KMS-11 (cell line): Measurements from ENCODE around the gene TAS2R8.

ENCODE experiments used
- H2AFZ ChIP-seq: fragments of 200-600 bp; sonication (generic); 2 replicates; pipeline ENCODE4 v1.6.1; 2016; ENCODE audit warnings: antibody characterized with exemption, mixed run types, low read depth
- H3K27ac ChIP-seq: fragments of 200-600 bp; sonication (generic); 2 replicates; pipeline ENCODE4 v1.6.1; 2016; ENCODE audit warnings: mild to moderate bottlenecking, mixed run types
- H3K27me3 ChIP-seq: fragments of 200-600 bp; sonication (generic); 2 replicates; pipeline ENCODE4 v1.6.1; 2017; ENCODE audit warnings: mild to moderate bottlenecking, low read depth, mixed run types, moderate library complexity; ENCODE audit not compliant: insufficient read depth
- H3K36me3 ChIP-seq: fragments of 200-600 bp; sonication (generic); 2 replicates; pipeline ENCODE4 v1.6.1; 2017; ENCODE audit warnings: mild to moderate bottlenecking, mixed run types; ENCODE audit not compliant: insufficient read depth
- H3K4me1 ChIP-seq: fragments of 200-600 bp; sonication (generic); 2 replicates; pipeline ENCODE4 v1.6.1; 2016; ENCODE audit warnings: mild to moderate bottlenecking, low read depth, mixed run types; ENCODE audit not compliant: poor library complexity, severe bottlenecking
- H3K4me2 ChIP-seq: fragments of 200-600 bp; sonication (generic); 2 replicates; pipeline ENCODE4 v1.7.0; 2016; ENCODE audit warnings: mild to moderate bottlenecking, mixed run types
- H3K4me3 ChIP-seq: fragments of 200-600 bp; sonication (generic); IDR thresholded peaks from 2 replicates; pipeline ENCODE4 v1.6.1; 2017; ENCODE audit warnings: low read depth, low read length, mixed read lengths; ENCODE audit not compliant: insufficient read depth
- H3K79me2 ChIP-seq: fragments of 200-600 bp; sonication (generic); 2 replicates; pipeline ENCODE4 v1.6.1; 2016; ENCODE audit warnings: low read depth, mixed run types; ENCODE audit not compliant: insufficient read depth
- H3K9ac ChIP-seq: fragments of 200-600 bp; sonication (generic); 2 replicates; pipeline ENCODE4 v1.6.1; 2016; ENCODE audit warnings: mild to moderate bottlenecking, mixed run types
- H4K20me1 ChIP-seq: fragments of 200-600 bp; sonication (generic); 2 replicates; pipeline ENCODE4 v1.6.1; 2016; ENCODE audit warnings: mild to moderate bottlenecking, mixed run types; ENCODE audit not compliant: insufficient read depth
- TF ChIP-seq, protein P1 (sequence below): fragments of 200-600 bp; sonication (generic); conservative IDR thresholded peaks from 2 replicates; pipeline ENCODE4 v1.6.1; 2017; ENCODE audit warnings: low read depth, mild to moderate bottlenecking, antibody characterized with exemption, low read length, moderate library complexity, mixed read lengths

The TAS2R8 gene

GRCh38 chr12:10779103-10779502 is 28.0 kb downstream of the TAS2R8 start:
- no peaks in the 10 kb centered on the region for H4K20me1 ChIP-seq
- no peak overlapping the region for H3K27ac ChIP-seq
- no peaks in the 10 kb centered on the region for H3K79me2 ChIP-seq
- TF ChIP-seq, protein P1, sequence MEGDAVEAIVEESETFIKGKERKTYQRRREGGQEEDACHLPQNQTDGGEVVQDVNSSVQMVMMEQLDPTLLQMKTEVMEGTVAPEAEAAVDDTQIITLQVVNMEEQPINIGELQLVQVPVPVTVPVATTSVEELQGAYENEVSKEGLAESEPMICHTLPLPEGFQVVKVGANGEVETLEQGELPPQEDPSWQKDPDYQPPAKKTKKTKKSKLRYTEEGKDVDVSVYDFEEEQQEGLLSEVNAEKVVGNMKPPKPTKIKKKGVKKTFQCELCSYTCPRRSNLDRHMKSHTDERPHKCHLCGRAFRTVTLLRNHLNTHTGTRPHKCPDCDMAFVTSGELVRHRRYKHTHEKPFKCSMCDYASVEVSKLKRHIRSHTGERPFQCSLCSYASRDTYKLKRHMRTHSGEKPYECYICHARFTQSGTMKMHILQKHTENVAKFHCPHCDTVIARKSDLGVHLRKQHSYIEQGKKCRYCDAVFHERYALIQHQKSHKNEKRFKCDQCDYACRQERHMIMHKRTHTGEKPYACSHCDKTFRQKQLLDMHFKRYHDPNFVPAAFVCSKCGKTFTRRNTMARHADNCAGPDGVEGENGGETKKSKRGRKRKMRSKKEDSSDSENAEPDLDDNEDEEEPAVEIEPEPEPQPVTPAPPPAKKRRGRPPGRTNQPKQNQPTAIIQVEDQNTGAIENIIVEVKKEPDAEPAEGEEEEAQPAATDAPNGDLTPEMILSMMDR, result no peak
- H3K9ac ChIP-seq, result no peak overlapping the region
- H3K36me3 ChIP-seq, result no peaks in the 10 kb centered on the region
- no peak overlapping the region for H2AFZ ChIP-seq
- no peaks in the 10 kb centered on the region for H3K4me1 ChIP-seq
- no peaks in the 10 kb centered on the region for H3K27me3 ChIP-seq
- H3K4me3 ChIP-seq, result no peak overlapping the region
- H3K4me2 ChIP-seq, result no peak overlapping the region

GRCh38 chr12:10771132-10771733 is 35.9 kb downstream of the TAS2R8 start:
- no peak overlapping the region for H3K27ac ChIP-seq
- H3K36me3 ChIP-seq, result no peaks in the 10 kb centered on the region
- H4K20me1 ChIP-seq, result no peaks in the 10 kb centered on the region
- H2AFZ ChIP-seq, result no peak overlapping the region
- no peaks in the 10 kb centered on the region for H3K4me1 ChIP-seq
- TF ChIP-seq, protein P1, result peak; percentile 73
- H3K4me3 ChIP-seq, result no peak overlapping the region
- no peaks in the 10 kb centered on the region for H3K27me3 ChIP-seq
- H3K9ac ChIP-seq, result no peak overlapping the region
- H3K79me2 ChIP-seq, result no peaks in the 10 kb centered on the region
- H3K4me2 ChIP-seq, result no peak overlapping the region

- TF ChIP-seq, protein P1, result no peak
- H2AFZ ChIP-seq, result no peak overlapping the region
- no peak overlapping the region for H3K4me2 ChIP-seq
- H3K27ac ChIP-seq, result no peak overlapping the region
- no peak overlapping the region for H3K9ac ChIP-seq
- no peaks in the 10 kb centered on the region for H4K20me1 ChIP-seq
- no peaks in the 10 kb centered on the region for H3K36me3 ChIP-seq
- no peaks in the 10 kb centered on the region for H3K4me1 ChIP-seq
- no peak overlapping the region for H3K4me3 ChIP-seq
- no peaks in the 10 kb centered on the region for H3K79me2 ChIP-seq
- no peaks in the 10 kb centered on the region for H3K27me3 ChIP-seq
Observed at GRCh38 chr12:10759657-10760056, 47.4 kb downstream of the TAS2R8 start.

DNA sequence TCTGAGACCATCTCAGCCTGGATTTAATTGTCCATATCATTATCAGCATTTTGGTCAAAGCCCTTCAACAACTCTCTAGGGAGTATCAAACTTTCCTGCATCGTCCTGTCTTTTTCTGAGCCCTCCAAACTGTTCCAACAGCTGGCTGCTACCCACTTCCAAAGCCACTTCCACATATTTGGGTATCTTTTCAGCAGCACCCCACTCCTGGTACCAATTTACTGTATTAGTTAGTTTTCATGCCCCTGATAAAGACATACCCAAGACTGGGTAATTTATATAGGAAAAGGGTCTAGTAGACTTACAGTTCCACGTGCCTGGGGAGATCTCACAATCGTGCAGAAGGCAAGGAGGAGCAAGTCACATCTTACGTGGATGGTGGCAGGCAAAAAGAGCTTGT is 50.9 kb downstream of the TAS2R8 start:
- TF ChIP-seq, protein P1, result no peak
- Histone ChIP-seq H4K20me1 (no peaks in the 10 kb centered on the region), H3K79me2 (no peaks in the 10 kb centered on the region)

More for the DNA sequence above, 50.9 kb downstream of the TAS2R8 start:
- Histone ChIP-seq H3K27me3 (no peaks in the 10 kb centered on the region), H3K36me3 (no peaks in the 10 kb centered on the region), H3K4me3 (no peak overlapping the region), H3K4me1 (no peaks in the 10 kb centered on the region), H3K27ac (no peak overlapping the region), H3K9ac (no peak overlapping the region), H2AFZ (no peak overlapping the region), H3K4me2 (no peak overlapping the region)
